ENCODE data around the gene ABT1.

Gene ABT1

DNA sequence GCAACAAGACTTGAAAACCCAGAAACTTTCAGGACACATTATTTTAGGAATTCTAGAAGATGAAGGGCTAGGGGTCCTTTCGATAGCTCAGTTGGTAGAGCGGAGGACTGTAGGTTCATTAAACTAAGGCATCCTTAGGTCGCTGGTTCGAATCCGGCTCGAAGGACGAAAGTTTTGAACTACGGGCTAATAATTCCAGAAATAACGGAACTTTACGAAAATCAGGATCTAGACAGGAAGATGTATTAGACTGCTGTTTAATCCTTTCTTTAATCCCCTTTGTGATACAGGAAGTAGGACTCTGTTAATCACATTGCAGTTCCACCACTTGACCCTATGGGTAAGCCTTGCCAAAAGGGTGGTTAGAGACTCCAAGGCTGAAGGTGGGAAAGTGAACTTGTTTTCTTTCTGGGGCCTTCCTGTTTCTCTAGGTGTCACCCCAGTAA is 21.2 kb upstream of the ABT1 start:
- DNase-seq (ENCODE audit: low read depth): no peak

DNA sequence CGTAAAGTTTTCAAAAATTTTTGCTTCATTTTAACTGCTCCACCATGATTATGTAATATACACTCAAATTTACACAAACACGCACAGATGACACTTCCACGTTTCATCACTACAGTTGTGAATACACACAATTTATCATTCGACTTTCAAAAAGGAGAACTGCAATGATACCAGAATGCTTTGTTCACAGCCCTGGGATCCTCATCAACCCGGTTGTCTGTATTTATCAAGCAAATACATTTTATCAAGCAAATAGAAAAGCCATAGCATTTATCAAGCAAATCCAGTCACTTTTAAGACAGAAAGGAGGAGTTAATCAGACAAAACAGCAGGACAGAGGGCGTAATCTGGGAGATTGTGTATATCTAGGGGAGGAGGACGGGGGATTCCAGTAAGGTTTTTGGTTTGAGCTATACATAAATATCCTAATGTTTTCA is 20.3 kb upstream of the ABT1 start:
- no peak for DNase-seq (ENCODE audit: low read depth)

DNA sequence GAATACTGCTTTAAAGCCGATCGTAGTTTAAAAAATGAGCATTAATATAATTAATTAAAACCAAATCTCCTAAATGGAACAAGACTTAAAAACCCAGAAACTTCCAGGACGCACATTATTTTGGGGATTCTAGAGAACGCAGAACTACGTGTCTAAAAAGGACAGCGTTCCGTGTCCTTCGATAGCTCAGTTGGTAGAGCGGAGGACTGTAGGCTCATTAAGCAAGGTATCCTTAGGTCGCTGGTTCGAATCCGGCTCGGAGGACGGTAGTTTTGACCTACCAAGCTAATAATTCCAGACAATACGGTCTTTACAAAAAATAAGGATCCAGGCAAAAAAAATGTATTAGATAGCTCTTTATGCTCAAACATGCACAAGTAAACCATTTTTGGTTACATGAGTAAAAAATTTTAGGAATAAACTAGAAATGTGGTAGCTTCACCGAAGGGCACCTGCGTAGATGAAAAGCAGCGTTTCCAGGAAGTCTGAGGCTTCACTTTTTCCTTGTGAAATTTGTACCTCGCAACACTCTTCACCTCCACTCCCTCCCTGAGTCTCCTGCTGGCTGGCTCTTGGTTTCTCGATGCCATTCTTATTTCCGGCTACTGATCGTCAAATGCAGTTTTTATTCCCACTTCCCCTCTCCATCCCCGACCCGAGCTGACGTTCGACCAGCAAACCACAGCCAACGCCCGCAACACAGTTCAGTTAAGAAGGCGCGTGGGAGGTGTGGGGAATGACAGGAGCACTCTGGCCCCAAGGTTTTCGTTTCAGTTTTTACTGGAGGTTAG is 19.6 kb upstream of the ABT1 start:
- DNase-seq (ENCODE audit: low read depth): peak; percentile 23

DNA sequence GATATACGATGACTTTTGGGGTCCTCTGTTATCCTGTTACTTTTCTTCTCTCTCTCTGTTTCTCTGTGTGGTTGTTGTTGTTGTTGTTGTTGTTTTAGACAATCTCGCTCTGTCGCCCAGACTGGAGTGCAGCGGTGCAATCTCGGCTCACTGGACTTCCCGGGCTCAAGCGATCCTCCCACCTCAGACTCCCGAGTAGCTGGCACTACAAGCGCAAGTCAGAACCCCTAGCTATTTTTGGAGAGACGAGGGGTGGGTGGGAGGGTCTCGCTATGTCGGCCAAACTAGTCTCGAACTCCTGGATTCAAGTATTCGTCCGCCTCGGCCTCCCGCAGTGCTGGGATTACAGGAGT is 19.1 kb upstream of the ABT1 start:
- no peak for DNase-seq (ENCODE audit: low read depth)

DNA sequence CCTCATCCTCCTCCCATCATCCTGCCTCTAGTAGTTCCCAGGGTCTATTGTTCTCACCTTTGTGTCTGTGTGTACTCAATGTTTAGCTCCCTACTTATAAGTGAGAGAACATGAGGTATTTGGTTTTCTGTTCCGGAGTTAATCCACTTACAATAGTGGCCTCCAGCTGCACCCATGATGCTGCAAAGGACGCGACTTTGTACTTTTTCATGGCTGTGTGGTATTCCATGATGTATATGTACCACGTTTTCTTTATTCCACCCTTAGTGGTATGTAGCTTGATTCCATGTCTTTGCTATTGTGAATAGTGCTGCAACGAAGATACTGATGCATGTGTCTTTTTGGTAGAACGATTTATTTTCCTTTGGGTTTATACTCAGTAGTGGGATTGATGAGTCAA is 18.5 kb upstream of the ABT1 start:
- DNase-seq (ENCODE audit: low read depth): no peak

DNA sequence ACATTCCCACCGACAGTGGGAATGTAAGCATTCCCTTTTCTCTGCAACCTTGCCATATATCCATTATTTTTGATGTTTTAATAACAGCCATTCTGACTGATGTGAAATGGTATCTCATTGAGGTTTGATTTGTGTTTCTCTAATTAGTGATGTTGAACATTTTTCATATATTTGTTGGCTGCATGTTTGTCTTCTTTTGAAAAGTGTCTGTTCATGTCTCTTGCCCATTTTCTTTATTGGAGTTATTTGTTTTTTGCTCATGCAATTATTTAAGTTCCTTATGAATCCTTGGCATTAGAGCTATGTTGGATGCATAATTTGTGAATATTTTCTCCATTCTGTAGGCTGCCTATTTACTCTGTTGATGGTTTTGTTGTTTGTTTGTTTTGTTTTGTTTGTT is 18.0 kb upstream of the ABT1 start:
- DNase-seq (ENCODE audit: low read depth): no peak

DNA sequence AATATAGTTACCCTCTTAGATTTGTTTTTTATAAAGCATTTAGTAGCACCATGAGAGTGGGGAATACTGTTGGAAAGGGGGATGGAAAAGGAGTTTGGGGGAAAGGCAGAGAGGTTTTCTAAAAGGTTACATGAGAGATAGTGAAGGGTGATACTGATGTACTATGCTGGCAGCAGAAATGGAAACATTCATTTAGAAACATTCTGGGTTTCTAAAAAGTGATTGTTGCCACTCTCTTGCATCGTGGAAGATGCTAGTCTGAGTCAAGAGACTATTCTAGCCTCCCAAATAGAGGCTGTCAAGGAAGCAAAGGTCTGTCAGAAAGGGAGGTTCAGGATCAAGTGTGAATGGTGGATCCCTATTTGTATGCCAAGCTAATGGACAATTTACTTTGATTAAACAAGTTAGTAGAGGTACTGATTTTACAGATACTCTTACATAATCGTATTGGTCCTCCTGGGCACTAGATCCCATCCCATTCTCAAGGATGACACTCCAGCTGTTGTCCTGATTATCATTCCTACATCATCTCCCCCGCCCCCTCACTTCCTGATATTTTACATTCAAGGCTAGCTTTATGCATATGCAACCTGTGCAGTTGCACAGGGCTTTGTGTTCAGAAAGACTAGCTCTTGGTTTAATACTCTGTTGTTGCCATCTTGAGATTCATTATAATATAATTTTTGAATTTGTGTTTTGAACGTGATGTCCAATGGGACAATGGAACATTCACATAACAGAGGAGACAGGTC is 15.4 kb upstream of the ABT1 start:
- DNase-seq (ENCODE audit: low read depth): no peak

DNA sequence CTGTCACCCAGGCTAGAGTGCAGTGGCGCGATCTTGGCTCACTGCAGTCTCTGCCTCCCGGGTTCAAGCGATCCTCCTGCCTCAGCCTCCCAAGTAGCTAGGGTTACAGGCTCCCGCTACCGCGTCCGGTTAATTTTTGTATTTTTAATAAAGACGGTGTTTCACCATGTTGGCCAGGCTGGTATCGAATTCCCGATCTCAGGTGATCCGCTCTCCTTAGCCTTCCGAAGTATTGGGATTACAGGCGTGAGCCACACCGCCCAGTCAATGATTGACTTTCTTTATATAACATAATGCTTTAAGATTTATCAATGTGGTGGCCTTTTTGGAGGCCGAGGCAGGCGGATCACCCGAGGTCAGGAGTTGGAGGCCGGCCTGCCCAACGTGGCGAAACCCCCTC is 7.8 kb upstream of the ABT1 start:
- no peak for DNase-seq (ENCODE audit: low read depth)

DNA sequence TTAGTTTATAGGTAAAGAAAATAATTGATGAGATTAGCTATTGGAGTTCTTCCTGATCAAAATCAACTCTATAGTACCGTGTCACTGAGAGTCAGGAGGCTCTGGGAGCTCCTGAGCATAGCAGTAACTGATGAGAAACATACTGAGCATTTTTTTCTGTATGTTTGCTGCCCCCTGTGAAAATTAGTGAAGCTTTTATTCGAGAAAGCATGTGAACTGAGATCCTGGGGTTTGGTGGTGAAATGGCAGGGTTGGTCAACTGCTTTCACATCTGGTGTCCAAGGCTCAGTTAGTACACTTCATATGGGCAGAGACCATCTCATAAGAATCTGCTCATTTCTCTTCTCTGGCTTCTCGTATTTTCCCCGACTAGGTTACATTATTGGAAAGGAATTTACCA is 4.1 kb upstream of the ABT1 start:
- DNase-seq (ENCODE audit: low read depth): no peak

DNA sequence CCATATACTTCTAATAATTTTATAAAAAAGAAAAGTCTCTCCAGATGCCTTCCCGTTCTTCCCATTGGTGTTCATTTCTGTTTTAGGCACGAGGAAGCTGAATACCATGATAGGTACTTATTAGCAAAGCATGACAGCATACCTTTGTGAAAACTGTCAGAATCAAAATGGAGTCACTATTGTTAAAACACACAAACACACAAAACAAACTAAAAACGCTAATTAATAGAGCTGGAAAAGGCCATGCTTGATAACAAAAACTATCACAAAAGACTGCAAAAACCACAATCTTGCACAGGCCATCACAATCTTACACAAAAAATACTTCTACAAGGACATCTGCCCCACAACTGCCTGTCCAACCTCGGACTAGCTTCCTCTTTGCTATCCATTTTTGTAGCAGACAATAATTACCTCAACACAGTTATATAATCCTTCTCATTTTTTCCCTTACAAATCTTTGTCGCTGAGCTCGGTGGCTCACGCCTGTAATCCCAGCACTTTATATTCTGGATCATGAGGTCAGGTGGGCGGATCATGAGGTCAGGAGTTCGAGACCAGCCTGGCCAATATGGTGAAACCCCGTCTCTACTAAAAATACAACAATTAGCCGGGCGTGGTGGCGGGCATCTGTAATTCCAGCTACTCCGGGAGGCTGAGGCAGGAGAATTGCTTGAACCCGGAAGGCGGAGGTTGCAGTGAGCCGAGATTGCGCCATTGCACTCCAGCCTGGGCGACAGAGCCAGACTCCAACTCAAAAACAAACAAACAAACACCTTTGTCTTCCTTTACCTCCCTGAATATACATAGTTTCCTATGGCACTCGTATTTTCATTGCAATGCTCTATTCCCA is 3.2 kb upstream of the ABT1 start:
- DNase-seq (ENCODE audit: low read depth): no peak

DNA sequence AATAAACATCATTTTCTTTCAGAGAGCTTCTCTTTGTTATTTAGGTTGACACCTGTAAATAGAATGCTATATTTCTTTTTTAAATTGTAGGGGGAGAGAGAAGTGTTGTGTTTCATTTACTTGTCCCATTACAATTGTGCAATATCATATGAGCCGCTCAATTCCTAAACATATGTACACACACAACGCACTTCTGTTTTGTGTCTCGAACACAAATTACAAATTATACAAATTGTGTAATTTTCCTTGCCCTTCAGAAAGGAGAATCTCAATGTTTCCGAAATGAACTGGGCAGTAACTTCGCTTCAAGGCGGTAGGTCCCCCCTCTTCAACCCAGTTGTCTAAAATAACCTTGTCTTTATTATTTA is 2.6 kb upstream of the ABT1 start:
- no peak for DNase-seq (ENCODE audit: low read depth)

DNA sequence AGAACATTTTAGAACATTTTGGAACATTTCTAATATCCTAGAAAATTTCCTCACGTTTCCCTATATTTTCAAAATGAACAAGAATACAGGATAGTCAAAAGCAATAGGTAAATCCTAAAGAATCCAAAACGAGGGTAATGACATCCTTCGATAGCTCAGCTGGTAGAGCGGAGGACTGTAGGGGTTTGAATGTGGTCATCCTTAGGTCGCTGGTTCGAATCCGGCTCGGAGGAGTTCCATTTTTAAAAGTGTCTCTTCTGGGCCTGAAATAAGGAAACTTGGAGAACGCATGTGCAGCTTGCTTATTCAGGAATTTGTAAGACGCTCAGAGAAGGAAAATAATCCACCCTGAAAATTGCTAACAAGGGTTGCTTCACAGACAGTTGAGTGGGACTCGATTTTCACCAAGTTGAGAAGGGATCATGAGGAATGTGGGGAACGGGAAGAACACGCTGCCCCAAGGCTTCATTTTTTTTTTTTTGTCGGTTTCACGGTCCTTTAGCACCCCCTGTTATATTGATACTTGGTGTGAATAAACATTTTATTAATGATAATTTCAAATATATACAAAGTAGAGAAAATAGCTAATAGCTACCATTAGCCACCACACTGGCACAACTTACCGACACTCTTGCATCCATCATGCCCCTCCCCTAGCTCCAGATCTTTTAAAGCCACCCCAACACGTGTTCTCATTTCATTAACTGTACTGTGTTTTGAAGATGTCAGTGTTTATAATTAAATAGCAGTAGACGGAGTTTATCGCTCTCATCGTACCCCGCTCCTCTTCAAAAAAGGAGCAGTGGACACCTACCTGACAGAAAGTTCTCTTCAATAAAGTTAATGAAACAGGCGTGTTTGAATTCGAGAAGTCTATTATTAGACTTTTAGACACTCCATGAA is 1.8 kb upstream of the ABT1 start:
- no peak for DNase-seq (ENCODE audit: low read depth)

DNA sequence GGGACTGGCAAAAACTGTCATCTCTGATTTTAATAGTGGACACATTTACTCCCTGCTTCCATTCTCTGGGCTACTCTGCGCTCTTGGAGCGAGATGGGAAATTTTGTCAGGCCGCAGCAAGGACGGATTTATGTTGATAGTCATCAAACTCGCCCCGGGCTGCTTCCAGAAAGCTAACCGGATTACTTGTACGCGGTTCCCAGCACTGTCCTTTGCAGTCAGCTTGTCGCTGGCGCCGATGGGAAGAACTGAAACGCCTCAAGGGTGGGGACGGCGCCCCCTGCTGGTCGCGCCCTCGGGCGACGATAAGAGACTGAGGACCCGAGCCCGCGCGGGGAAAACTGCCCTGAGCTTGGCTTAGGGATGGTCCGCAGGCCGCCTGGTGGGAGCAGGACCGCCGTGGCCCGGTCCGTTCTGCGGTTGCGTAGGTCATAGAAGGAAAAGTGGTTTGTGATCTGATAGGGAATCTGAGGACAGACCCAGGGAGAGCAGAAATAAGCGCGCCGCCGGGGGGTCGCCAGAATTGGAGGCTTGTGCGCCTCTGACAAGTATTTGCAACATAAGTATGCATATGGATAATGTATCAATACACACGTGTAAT is 984 bp upstream of the ABT1 start:
- peak; percentile 75 for DNase-seq (ENCODE audit: low read depth)

DNA sequence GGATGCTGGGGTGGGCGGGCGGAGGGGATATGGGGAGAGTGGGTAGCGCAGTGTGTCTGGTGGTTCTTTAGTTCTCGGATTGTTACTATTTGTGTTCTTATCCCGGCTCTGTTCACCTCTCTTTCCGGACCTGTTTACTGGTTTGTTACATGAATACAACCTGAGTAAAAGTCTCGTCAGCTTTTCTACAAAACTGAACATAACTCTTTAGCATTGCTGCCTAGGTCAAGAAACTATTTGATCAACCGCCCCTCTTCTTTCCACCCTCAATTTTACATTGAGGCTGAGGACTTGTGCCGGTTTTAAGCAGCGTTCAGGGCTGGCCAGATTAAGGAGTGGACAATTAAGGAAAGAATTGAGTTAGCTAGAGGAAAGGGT is 625 bp downstream of the ABT1 start:
- DNase-seq (ENCODE audit: low read depth): no peak

DNA sequence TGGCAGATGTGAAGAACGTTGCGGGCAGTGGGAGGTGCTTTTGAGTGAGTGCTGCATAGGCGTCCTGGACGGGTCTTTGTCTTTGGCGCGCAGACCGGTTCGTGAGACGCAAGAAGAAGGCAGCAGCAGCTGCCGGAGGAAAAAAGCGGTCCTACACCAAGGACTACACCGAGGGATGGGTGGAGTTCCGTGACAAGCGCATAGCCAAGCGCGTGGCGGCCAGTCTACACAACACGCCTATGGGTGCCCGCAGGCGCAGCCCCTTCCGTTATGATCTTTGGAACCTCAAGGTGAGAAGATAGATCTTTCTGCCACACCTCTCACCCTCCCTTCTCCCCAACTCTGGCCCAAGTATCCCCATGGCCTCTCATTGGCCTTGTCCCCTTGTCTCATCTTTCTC is 1.1 kb downstream of the ABT1 start:
- DNase-seq (ENCODE audit: low read depth): no peak

DNA sequence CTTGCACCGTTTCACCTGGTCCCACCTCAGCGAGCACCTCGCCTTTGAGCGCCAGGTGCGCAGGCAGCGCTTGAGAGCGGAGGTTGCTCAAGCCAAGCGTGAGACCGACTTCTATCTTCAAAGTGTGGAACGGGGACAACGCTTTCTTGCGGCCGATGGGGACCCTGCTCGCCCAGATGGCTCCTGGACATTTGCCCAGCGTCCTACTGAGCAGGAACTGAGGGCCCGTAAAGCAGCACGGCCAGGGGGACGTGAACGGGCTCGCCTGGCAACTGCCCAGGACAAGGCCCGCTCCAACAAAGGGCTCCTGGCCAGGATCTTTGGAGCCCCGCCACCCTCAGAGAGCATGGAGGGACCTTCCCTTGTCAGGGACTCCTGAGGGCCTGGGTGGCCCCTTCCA is 1.5 kb downstream of the ABT1 start:
- no peak for DNase-seq (ENCODE audit: low read depth)

DNA sequence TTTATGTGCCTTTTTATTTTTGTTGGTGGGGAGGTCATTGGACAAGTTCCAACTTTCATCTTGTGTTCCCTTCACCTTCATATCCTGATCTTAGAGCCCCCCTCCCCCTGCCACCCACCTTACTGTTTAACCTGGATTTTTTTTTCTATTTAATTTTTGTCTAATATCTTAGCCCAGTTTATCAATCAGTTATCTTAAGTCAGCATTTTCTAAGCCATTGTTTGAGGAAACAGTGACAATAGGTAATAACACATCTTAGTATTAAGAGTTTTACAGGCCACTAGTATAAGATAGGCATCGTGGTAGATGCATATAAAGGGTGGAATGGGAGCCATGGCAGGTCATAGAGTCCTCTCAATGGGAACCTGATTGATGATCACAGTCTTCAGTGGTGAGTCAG is 2.4 kb downstream of the ABT1 start:
- DNase-seq (ENCODE audit: low read depth): no peak

DNA sequence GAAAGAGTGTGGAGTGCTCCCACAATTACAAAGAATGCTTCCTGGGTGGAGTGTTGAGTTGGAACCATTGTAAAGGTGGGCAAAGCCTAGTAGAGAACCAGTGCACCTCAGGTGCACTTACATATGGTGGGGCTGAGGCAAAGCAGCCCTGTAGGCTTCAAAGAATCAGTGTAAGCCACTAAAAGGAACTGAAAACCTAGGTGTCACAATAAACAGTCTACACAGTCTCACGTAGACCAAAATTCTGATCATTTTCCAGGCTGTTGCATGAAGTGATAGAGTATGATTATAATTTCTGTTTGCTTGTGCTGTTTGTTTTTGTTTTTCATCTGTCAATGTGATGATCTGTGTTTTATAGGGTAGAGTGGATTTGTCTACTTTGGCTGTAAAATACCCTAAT is 2.8 kb downstream of the ABT1 start:
- no peak for DNase-seq (ENCODE audit: low read depth)

DNA sequence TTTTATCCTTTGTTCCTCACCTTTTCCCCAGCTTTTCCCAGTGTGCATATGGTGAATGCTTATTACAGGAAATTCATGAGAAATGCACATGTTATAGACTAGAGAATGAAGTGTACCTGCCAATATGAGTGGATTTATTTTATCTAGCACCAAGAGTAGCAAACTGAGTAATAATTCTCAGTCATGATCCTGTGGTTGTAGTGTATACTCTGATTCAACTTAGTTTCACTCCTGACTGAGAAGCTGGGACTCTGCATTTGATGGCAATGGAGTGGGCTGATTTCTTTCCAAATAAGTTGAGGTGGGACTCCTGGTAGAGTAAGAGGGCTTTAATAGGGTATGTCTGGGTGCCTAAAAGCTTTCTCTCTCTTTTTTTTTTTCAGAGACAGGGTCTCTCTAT is 4.0 kb downstream of the ABT1 start:
- DNase-seq (ENCODE audit: low read depth): no peak

DNA sequence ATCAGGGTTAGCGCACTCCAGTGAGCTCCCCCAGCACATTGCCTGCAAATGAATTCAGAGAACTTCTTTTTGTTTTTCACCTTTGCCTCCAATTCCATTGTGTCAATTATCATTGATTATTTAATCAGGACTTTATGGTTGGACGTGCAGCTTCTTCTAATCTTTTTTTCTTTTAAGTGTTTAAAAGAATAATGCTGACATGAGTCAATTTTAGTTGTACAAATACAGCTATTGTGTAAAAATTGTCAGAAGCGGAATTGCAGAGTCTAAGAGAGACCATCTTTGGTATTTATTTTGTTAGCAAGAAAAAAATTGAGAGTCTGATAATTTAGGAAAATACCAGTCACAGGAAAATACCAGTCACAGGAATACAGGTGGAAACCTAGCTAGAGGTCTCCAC is 5.5 kb downstream of the ABT1 start:
- DNase-seq (ENCODE audit: low read depth): no peak

DNA sequence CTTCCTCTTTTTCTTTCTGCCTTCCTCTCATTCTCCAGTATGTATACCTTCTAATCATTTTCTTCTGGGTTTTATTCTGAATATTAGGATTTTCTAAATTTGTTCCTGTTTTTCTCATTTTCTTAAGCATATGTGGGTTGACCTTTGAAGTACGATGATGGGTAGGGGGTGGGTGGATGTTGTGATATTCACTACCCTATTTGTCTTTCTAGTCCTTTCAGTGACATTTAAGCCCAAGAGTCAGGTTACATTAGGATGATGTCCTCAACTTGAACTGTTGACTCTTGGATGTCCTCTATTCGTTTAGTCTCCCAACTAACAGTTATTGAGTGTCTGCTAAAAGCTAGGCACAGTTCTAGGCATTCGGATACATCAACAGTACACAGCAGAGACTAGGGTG is 7.3 kb downstream of the ABT1 start:
- no peak for DNase-seq (ENCODE audit: low read depth)

DNA sequence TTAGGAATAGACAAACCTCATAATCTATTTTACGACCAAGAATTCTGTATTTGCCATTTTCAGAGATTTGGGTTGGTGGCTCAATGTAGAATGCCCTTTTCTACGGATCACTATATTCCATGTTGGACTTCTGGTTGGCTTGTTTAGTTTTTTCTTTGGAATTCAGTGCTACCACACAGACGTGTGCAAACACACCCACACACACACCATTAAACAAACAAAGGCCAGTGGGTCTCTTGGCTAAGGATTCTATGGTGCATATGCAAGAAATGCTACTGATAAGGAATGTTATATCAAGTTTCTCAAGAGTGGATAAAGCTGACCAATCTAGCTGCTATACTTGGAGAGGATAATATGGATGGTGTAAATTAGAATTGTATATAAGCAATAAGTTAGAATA is 8.0 kb downstream of the ABT1 start:
- DNase-seq (ENCODE audit: low read depth): no peak

All from activated T-helper 1 cell treated with Interleukin-2 at 50 U/mL for 16 hours (primary cell).